Neuronal stem cell (in vitro differentiated cells): ENCODE data around the gene AGTPBP1.

ENCODE experiments used
- DNase-seq: peaks from one replicate; pipeline ENCODE4 v3.0.0-alpha.2; 2013; ENCODE audit warnings: low spot score
- H2AFZ ChIP-seq: one replicate; pipeline ENCODE4 v1.6.1; 2013; ENCODE audit warnings: mild to moderate bottlenecking, low read length, inconsistent platforms
- H2AK5ac ChIP-seq: 2 replicates; pipeline ENCODE4 v1.6.1; 2013; ENCODE audit warnings: low read depth, mild to moderate bottlenecking, inconsistent platforms, low read length, moderate library complexity, mixed read lengths
- H2BK120ac ChIP-seq: 2 replicates; pipeline ENCODE4 v1.6.1; 2013; ENCODE audit warnings: low read depth, mild to moderate bottlenecking, inconsistent platforms, low read length, moderate library complexity, mixed read lengths
- H2BK12ac ChIP-seq: one replicate; pipeline ENCODE4 v1.6.1; 2013; ENCODE audit warnings: low read length, inconsistent platforms
- H2BK15ac ChIP-seq: 2 replicates; pipeline ENCODE4 v1.6.1; 2013; ENCODE audit warnings: mild to moderate bottlenecking, low read length, inconsistent platforms, mixed read lengths
- H2BK5ac ChIP-seq: one replicate; pipeline ENCODE4 v1.6.1; 2013; ENCODE audit warnings: inconsistent platforms, mild to moderate bottlenecking, low read length, moderate library complexity
- H3K14ac ChIP-seq: one replicate; pipeline ENCODE4 v1.6.1; 2013; ENCODE audit warnings: low read length, inconsistent platforms
- H3K18ac ChIP-seq: 2 replicates; pipeline ENCODE4 v1.6.1; 2013; ENCODE audit warnings: low read length, inconsistent platforms
- H3K23ac ChIP-seq: 2 replicates; pipeline ENCODE4 v1.6.1; 2013; ENCODE audit warnings: low read depth, mild to moderate bottlenecking, mixed read lengths, low read length, inconsistent platforms; ENCODE audit not compliant: poor library complexity
- H3K27ac ChIP-seq: replicated peaks from 3 replicates; pipeline ENCODE4 v1.5.1; 2013; ENCODE audit warnings: low read length, inconsistent platforms
- H3K27me3 ChIP-seq, 3 experiments: 2 replicates each; pipeline ENCODE4 v1.6.1; 2013; ENCODE audit warnings: low read length in 3 of 3, mild to moderate bottlenecking in 2 of 3, inconsistent platforms in 1 of 3, low read depth in 1 of 3, mixed read lengths in 1 of 3, moderate library complexity in 1 of 3; ENCODE audit not compliant: control insufficient read depth in 3 of 3, insufficient read depth in 3 of 3
- H3K36me3 ChIP-seq, 2 donors: replicated peaks in 1 of 2; 2 replicates each; pipeline ENCODE4 v1.6.1; 2013; ENCODE audit warnings: low read length in 2 of 2; ENCODE audit not compliant: control insufficient read depth in 2 of 2, insufficient read depth in 2 of 2
- H3K4ac ChIP-seq: 2 replicates; pipeline ENCODE4 v1.6.1; 2013; ENCODE audit warnings: inconsistent platforms, mild to moderate bottlenecking, low read length, moderate library complexity
- H3K4me1 ChIP-seq, 2 donors: 1 replicate in 1 of 2; 2 replicates in 1 of 2; pipeline ENCODE4 v1.6.1; 2013; ENCODE audit warnings: low read length in 2 of 2, low read depth in 1 of 2; ENCODE audit not compliant: control insufficient read depth in 2 of 2, insufficient read depth in 1 of 2
- H3K4me2 ChIP-seq: one replicate; pipeline ENCODE4 v1.6.1; 2013; ENCODE audit warnings: mild to moderate bottlenecking, low read length, inconsistent platforms; ENCODE audit not compliant: insufficient read depth, poor library complexity, severe bottlenecking
- H3K4me3 ChIP-seq, 2 donors: 2 replicates each; pipeline ENCODE4 v1.5.1; 2013; ENCODE audit warnings: low read length in 2 of 2, mild to moderate bottlenecking in 2 of 2, inconsistent platforms in 1 of 2, moderate library complexity in 1 of 2
- H3K79me1 ChIP-seq: one replicate; pipeline ENCODE4 v1.6.1; 2013; ENCODE audit warnings: low read depth, mild to moderate bottlenecking, inconsistent platforms, low read length, moderate library complexity
- H3K9ac ChIP-seq: one replicate; pipeline ENCODE4 v1.6.1; 2013; ENCODE audit warnings: mild to moderate bottlenecking, low read depth, low read length, inconsistent platforms; ENCODE audit not compliant: poor library complexity
- H3K9me3 ChIP-seq, 2 donors: replicated peaks in 1 of 2; 2 replicates each; pipeline versions ENCODE3 to v1.6.1; 2013; ENCODE audit warnings: low read length in 2 of 2, mild to moderate bottlenecking in 2 of 2, inconsistent platforms in 1 of 2, low read depth in 1 of 2, mixed read lengths in 1 of 2, moderate library complexity in 1 of 2; ENCODE audit not compliant: control insufficient read depth in 2 of 2, insufficient read depth in 1 of 2
- H4K8ac ChIP-seq: one replicate; pipeline ENCODE4 v1.6.1; 2013; ENCODE audit warnings: low read depth, mild to moderate bottlenecking, inconsistent platforms, low read length, moderate library complexity
- H4K91ac ChIP-seq: one replicate; pipeline ENCODE4 v1.6.1; 2013; ENCODE audit warnings: low read length, low read depth, mild to moderate bottlenecking, inconsistent platforms; ENCODE audit not compliant: poor library complexity
- WGBS, 2 donors: extraction: QIAGEN DNeasy Blood & Tissue Kit; methylation state at CpG; one replicate each; pipeline ENCODE4 v1.1.7; 2013; ENCODE audit warnings: missing lambda C conversion rate in 2 of 2, mixed read lengths in 1 of 2; ENCODE audit not compliant: insufficient read length in 2 of 2, insufficient replicate concordance in 1 of 2; ENCODE audit errors: extremely low coverage in 2 of 2; 5-methylcytosine and 5-hydroxymethylcytosine counted together

The AGTPBP1 gene

DNA sequence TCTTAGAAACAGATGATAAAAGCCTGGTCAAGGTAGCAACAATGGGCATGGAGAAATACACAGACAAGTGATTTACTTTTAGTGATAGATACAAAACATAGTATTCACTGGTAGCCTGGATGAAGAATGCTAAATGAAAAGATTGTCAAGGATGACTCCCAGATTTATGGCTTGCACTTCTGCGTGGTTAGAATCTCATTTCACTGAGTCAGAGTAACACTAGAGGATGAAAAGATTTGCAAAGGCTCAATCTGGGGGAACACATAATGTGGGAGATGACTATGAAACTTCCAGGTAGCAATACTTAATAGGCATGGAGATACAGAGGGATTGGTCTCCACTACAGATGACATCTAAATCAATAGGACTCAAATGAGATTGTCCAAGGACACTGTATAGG, 38.4 kb downstream of the AGTPBP1 start:
- no peak overlapping the region for H2BK120ac ChIP-seq
- no peak overlapping the region for H3K9ac ChIP-seq
- no peak overlapping the region for H2BK15ac ChIP-seq
- no peak overlapping the region for H4K91ac ChIP-seq
- no peaks in the 10 kb centered on the region for H3K4me1 ChIP-seq
- H3K27ac ChIP-seq = no peak overlapping the region
- DNase-seq = no peak
- no peaks in the 10 kb centered on the region for H3K79me1 ChIP-seq
- no peak overlapping the region for H2BK12ac ChIP-seq
- WGBS, 2 donors = no CpG with 5 or more reads among the region's 1 CpG
- H2BK5ac ChIP-seq = no peak overlapping the region
- H2AFZ ChIP-seq = no peak overlapping the region
- no peak overlapping the region for H3K23ac ChIP-seq
- no peak overlapping the region for H2AK5ac ChIP-seq
- no peak overlapping the region for H3K4me2 ChIP-seq
- H4K8ac ChIP-seq = no peak overlapping the region
- H3K14ac ChIP-seq = no peak overlapping the region
- H3K27me3 ChIP-seq = no peaks in the 10 kb centered on the region
- peaks cover 0 to 9% of the 10 kb centered on the region in 2 donors for H3K36me3 ChIP-seq
- peaks cover 0 to 16% of the 10 kb centered on the region in 2 donors for H3K9me3 ChIP-seq
- no peak overlapping the region for H3K4ac ChIP-seq
- no peak overlapping the region for H3K4me3 ChIP-seq
- no peak overlapping the region for H3K18ac ChIP-seq

GRCh38 chr9:85702726-85703289, 38.9 kb downstream of the AGTPBP1 start:
- Histone ChIP-seq H2BK120ac (no peak overlapping the region), H2BK15ac (no peak overlapping the region), H3K27ac (no peak overlapping the region), H4K91ac (no peak overlapping the region), H3K4me2 (no peak overlapping the region), H2BK12ac (no peak overlapping the region), H3K27me3 (no peaks in the 10 kb centered on the region), H3K4me3 (no peak overlapping the region), H2AK5ac (no peak overlapping the region), H4K8ac (no peak overlapping the region), H2AFZ (no peak overlapping the region), H3K23ac (no peak overlapping the region), H3K4ac (no peak overlapping the region), H3K14ac (no peak overlapping the region), H3K36me3 (peaks cover 0 to 9% of the 10 kb centered on the region in 2 donors), H3K9ac (no peak overlapping the region), H3K9me3 (peaks cover 0 to 16% of the 10 kb centered on the region in 2 donors), H3K79me1 (no peaks in the 10 kb centered on the region), H3K18ac (no peak overlapping the region), H3K4me1 (no peaks in the 10 kb centered on the region), H2BK5ac (no peak overlapping the region)
- no peak for DNase-seq

DNA sequence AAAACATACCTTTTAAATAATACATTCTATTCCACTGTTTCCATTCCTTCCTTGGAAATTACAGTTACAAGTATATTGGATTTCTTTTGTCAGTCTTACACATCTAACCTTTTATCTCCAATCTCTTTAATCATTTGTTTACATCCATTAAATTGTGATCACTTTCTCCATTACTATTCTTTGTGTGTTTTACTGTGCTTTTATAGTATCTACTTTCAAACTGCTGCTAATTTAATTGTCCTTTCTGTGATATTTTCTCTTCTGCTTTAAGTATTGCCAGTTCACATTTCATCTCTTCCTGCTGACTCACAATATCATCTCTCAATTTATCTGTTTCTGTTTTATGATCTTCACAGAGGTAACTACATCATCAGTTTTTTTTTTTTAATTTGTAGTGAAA, 39.6 kb downstream of the AGTPBP1 start:
- H3K9ac ChIP-seq = no peak overlapping the region
- no peak overlapping the region for H2BK5ac ChIP-seq
- H3K23ac ChIP-seq = no peak overlapping the region
- H2BK15ac ChIP-seq = no peak overlapping the region
- no peak overlapping the region for H3K27ac ChIP-seq
- H2AK5ac ChIP-seq = no peak overlapping the region
- H3K4ac ChIP-seq = no peak overlapping the region
- no peak overlapping the region for H2BK120ac ChIP-seq
- no peak overlapping the region for H3K4me3 ChIP-seq
- H4K8ac ChIP-seq = no peak overlapping the region
- DNase-seq = no peak
- H3K79me1 ChIP-seq = no peaks in the 10 kb centered on the region
- no peak overlapping the region for H3K18ac ChIP-seq
- H3K36me3 ChIP-seq = peaks cover 0 to 9% of the 10 kb centered on the region in 2 donors
- no peak overlapping the region for H3K14ac ChIP-seq
- H3K4me1 ChIP-seq = no peaks in the 10 kb centered on the region
- no peak overlapping the region for H3K4me2 ChIP-seq
- H4K91ac ChIP-seq = no peak overlapping the region
- H3K27me3 ChIP-seq = no peaks in the 10 kb centered on the region
- H3K9me3 ChIP-seq = peaks cover 0 to 16% of the 10 kb centered on the region in 2 donors
- H2BK12ac ChIP-seq = no peak overlapping the region
- H2AFZ ChIP-seq = no peak overlapping the region

GRCh38 chr9:85700330-85700729, 41.4 kb downstream of the AGTPBP1 start:
- Histone ChIP-seq H2AK5ac (no peak overlapping the region), H3K23ac (no peak overlapping the region), H3K4ac (no peak overlapping the region), H3K4me2 (no peak overlapping the region), H3K18ac (no peak overlapping the region), H3K14ac (no peak overlapping the region), H3K27me3 (no peaks in the 10 kb centered on the region), H3K9me3 (peaks cover 0 to 10% of the 10 kb centered on the region in 2 donors), H4K8ac (no peak overlapping the region), H3K9ac (no peak overlapping the region), H2BK12ac (no peak overlapping the region), H2BK120ac (no peak overlapping the region), H4K91ac (no peak overlapping the region), H2AFZ (no peak overlapping the region), H3K79me1 (no peaks in the 10 kb centered on the region), H3K4me1 (no peaks in the 10 kb centered on the region), H2BK15ac (no peak overlapping the region), H3K4me3 (no peak overlapping the region), H3K27ac (no peak overlapping the region), H3K36me3 (peaks cover 0 to 14% of the 10 kb centered on the region in 2 donors), H2BK5ac (no peak overlapping the region)
- DNase-seq = no peak
- no CpG with 5 or more reads among the region's 2 CpGs for WGBS, 2 donors
